ENCODE measurements around the gene IL18BP.

IL18BP gene

GRCh38 chr11:72012897-72013721, 14.4 kb downstream of the IL18BP start:
- DNase-seq (ENCODE audit: low read depth): no peak

GRCh38 chr11:72013765-72014711, 15.3 kb downstream of the IL18BP start:
- DNase-seq (ENCODE audit: low read depth): no peak

GRCh38 chr11:72014761-72015320, 16.1 kb downstream of the IL18BP start:
- no peak for DNase-seq (ENCODE audit: low read depth)

- no peak for DNase-seq (ENCODE audit: low read depth)
Observed at GRCh38 chr11:72015511-72016061, 16.9 kb downstream of the IL18BP start.

GRCh38 chr11:72018171-72018570, 19.5 kb downstream of the IL18BP start:
- no peak for DNase-seq (ENCODE audit: low read depth)

- DNase-seq (ENCODE audit: low read depth): no peak
Observed at GRCh38 chr11:72023335-72023734, 24.6 kb downstream of the IL18BP start.

GRCh38 chr11:72024069-72024754, 25.5 kb downstream of the IL18BP start:
- no peak for DNase-seq (ENCODE audit: low read depth)

- DNase-seq (ENCODE audit: low read depth): no peak
Observed at GRCh38 chr11:72026090-72026489, 27.4 kb downstream of the IL18BP start.

- DNase-seq (ENCODE audit: low read depth): no peak
Observed at GRCh38 chr11:72030472-72031045, 31.9 kb downstream of the IL18BP start.

- DNase-seq (ENCODE audit: low read depth): no peak
Observed at GRCh38 chr11:72036687-72037086, 38.0 kb downstream of the IL18BP start.

GRCh38 chr11:72037554-72038311, 39.0 kb downstream of the IL18BP start:
- no peak for DNase-seq (ENCODE audit: low read depth)

GRCh38 chr11:72038491-72038890, 39.8 kb downstream of the IL18BP start:
- no peak for DNase-seq (ENCODE audit: low read depth)

GRCh38 chr11:72039031-72039855, 40.5 kb downstream of the IL18BP start:
- no peak for DNase-seq (ENCODE audit: low read depth)

- DNase-seq (ENCODE audit: low read depth): no peak
Observed at GRCh38 chr11:72039856-72040401, 41.2 kb downstream of the IL18BP start.

- peak; percentile 59 for DNase-seq (ENCODE audit: low read depth)
Observed at GRCh38 chr11:72040491-72041363, 42.0 kb downstream of the IL18BP start.

- DNase-seq (ENCODE audit: low read depth): peak; percentile 27
Observed at GRCh38 chr11:72041364-72042063, 42.8 kb downstream of the IL18BP start.

- no peak for DNase-seq (ENCODE audit: low read depth)
Observed at GRCh38 chr11:72042064-72042745, 43.5 kb downstream of the IL18BP start.
